HepG2 (cell line): ENCODE measurements around the gene SLC22A9. TPM values are rescaled to one million over a fixed set of nuclear protein-coding genes. Genes with fewer than 3 reads are reported as not detected.

Experiments used
- ATAC-seq: fragments of 200-7000 bp; cut with Tn5 transposase; 3 replicates; pipeline ENCODE4 v1.9.1; 2020; ENCODE audit warnings: mild to moderate bottlenecking, moderate library complexity
- BruUV-seq: library from RNA; stranded (reverse); fragments of 400-500 nt; replicated peaks from 2 replicates; lab custom pipeline; 2021; lab: Mats Ljungman, UMichigan
- CTCF ChIA-PET: fragments of 300-600 bp; formaldehyde crosslinking; extraction: SDS; loops from one replicate; lab custom pipeline; 2021; ENCODE audit warnings: low total read pairs, inconsistent platforms, low intra/inter-chr PET ratio; lab: Yijun Ruan, JAX
- POLR2A ChIA-PET: fragments of 350-600 bp; sonication (Branson Sonifier 250); formaldehyde crosslinking; loops from one replicate; lab custom pipeline; 2020; ENCODE audit warnings: antibody characterized with exemption, inconsistent platforms; lab: Yijun Ruan, JAX
- DNase-seq: peaks from one replicate; pipeline ENCODE4 v3.0.0-alpha.2; 2015; ENCODE audit warnings: low spot score
- FAIRE-seq: peaks from 3 replicates; lab custom pipeline; 2011; peaks lifted over from hg19 to GRCh38; lab: Jason Lieb, UNC
- H2AFZ ChIP-seq: one replicate; pipeline ENCODE4 v1.6.1; 2011; ENCODE audit warnings: low read length, inconsistent platforms
- H3K27ac ChIP-seq: fragments of 300-600 bp; 3 replicates; pipeline ENCODE4 v1.8.0; 2011; ENCODE audit warnings: mixed run types, mild to moderate bottlenecking, mixed read lengths, low read length, inconsistent platforms; ENCODE audit not compliant: insufficient read depth; ENCODE audit errors: extremely low read length
- H3K27me3 ChIP-seq, 2 experiments: fragments of 200-600 bp in 1 of 2; 2 replicates in 1 of 2; 3 replicates in 1 of 2; pipeline versions ENCODE4 v1.6.0 to v1.8.0; 2011; ENCODE audit warnings: low read length in 2 of 2, mild to moderate bottlenecking in 2 of 2, moderate library complexity in 2 of 2, inconsistent platforms in 1 of 2; ENCODE audit not compliant: insufficient read depth in 2 of 2, control insufficient read depth in 1 of 2
- H3K36me3 ChIP-seq, 2 experiments: fragments of 200-600 bp in 1 of 2; replicated peaks in 1 of 2; 2 replicates in 1 of 2; 3 replicates in 1 of 2; pipeline versions ENCODE4 v1.5.1 to v1.8.0; 2011; ENCODE audit warnings: low read length in 2 of 2, inconsistent platforms in 1 of 2; ENCODE audit not compliant: insufficient read depth in 2 of 2, control insufficient read depth in 1 of 2
- H3K4me1 ChIP-seq: 2 replicates; pipeline ENCODE4 v1.5.1; 2012; ENCODE audit warnings: low read length, inconsistent platforms; ENCODE audit not compliant: insufficient read depth
- H3K4me2 ChIP-seq: 2 replicates; pipeline ENCODE4 v1.6.0; 2011; ENCODE audit warnings: low read depth, low read length, inconsistent platforms
- H3K4me3 ChIP-seq, 3 experiments: fragments of 200-600 bp in 1 of 3; sonication (generic), shearing (Covaris generic) in 1 of 3; replicated peaks in 1 of 3; 2 replicates each; pipeline ENCODE4 v1.5.1; 2011 to 2016; ENCODE audit warnings: low read length in 3 of 3, inconsistent platforms in 2 of 3, low read depth in 2 of 3, mild to moderate bottlenecking in 2 of 3, control low read depth in 1 of 3, mixed read lengths in 1 of 3; ENCODE audit not compliant: insufficient read depth in 1 of 3
- H3K79me2 ChIP-seq: one replicate; pipeline ENCODE4 v1.6.1; 2011; ENCODE audit warnings: low read length, inconsistent platforms; ENCODE audit not compliant: insufficient read depth
- H3K9ac ChIP-seq: 2 replicates; pipeline ENCODE4 v1.6.0; 2011; ENCODE audit warnings: mild to moderate bottlenecking, low read depth, low read length, inconsistent platforms; ENCODE audit not compliant: insufficient read depth
- H3K9me3 ChIP-seq: 2 replicates; pipeline ENCODE4 v1.5.1; 2012; ENCODE audit warnings: mild to moderate bottlenecking, low read length
- H4K20me1 ChIP-seq: 2 replicates; pipeline ENCODE4 v1.6.0; 2011; ENCODE audit warnings: inconsistent platforms, mild to moderate bottlenecking, low read length, moderate library complexity; ENCODE audit not compliant: insufficient read depth
- KLF15 ChIP-seq: sonication (generic); formaldehyde crosslinking; IDR thresholded peaks from 2 replicates; pipeline ENCODE4 v1.8.1; 2023; ENCODE audit warnings: borderline replicate concordance, mild to moderate bottlenecking, inconsistent platforms, missing genetic modification reagents, mixed read lengths
- POLR2A ChIP-seq, 2 experiments: IDR thresholded peaks; 2 replicates each; pipeline ENCODE4 v1.6.1; 2011; ENCODE audit warnings: low read depth in 2 of 2, low read length in 2 of 2, mild to moderate bottlenecking in 1 of 2, moderate library complexity in 1 of 2; ENCODE audit not compliant: insufficient read depth in 1 of 2
- ZNF101 ChIP-seq: sonication (generic); formaldehyde crosslinking; IDR thresholded peaks from 2 replicates; pipeline ENCODE4 v1.4.0; 2020; ENCODE audit warnings: mild to moderate bottlenecking, low read depth, missing genetic modification reagents, borderline replicate concordance
- ZNF563 ChIP-seq: sonication (generic); formaldehyde crosslinking; IDR thresholded peaks from 2 replicates; pipeline ENCODE4 v1.8.0; 2022; ENCODE audit warnings: mild to moderate bottlenecking, moderate library complexity, missing genetic modification reagents
- ZNF672 ChIP-seq: sonication (generic); formaldehyde crosslinking; IDR thresholded peaks from 2 replicates; pipeline ENCODE4 v1.8.1; 2022; ENCODE audit warnings: missing genetic modification reagents
- WGBS: methylation state at CpG from one replicate; pipeline ENCODE4 v1.1.6; 2017; ENCODE audit warnings: low lambda C conversion rate; 5-methylcytosine and 5-hydroxymethylcytosine counted together
- in situ Hi-C: cut with HindIII; loops from 2 replicates; pipeline ENCODE4 v1.10.0; 2017; ENCODE audit warnings: low pct_unique_long_range_greater_than_20kb; ENCODE audit not compliant: extremely low pct_ligation_motif_present
- intact Hi-C: fragments of 100-400 bp; cut with micrococcal nuclease; formaldehyde crosslinking; loops from one replicate; pipeline ENCODE4 v1.10.0; 2022; ENCODE audit not compliant: unreplicated experiment
- polyA plus RNA-seq, 8 experiments: library from polyadenylated mRNA; depleted of rRNA in 3 of 8; stranded (reverse) in 7 of 8; unstranded in 1 of 8; fragments of >200 nt; fragmentation: Illumina TruSeq in 4 of 8; extraction: Trizol in 4 of 8; gene quantifications; 2 replicates each; pipeline versions ENCODE4 v1.2.1 to v1.2.3, GENCODE V29; 2011 to 2016; ENCODE audit warnings: low read depth in 4 of 8, missing spikeins in 1 of 8, mixed read lengths in 1 of 8; ENCODE audit not compliant: insufficient read depth in 1 of 8
- total RNA-seq, 5 experiments: library from RNA; depleted of rRNA; stranded (reverse); fragments of >200 nt; fragmentation: Illumina TruSeq; extraction: Trizol; gene quantifications; 2 replicates each; pipeline ENCODE4 v1.2.3, GENCODE V29; 2016; ENCODE audit warnings: low read depth in 1 of 5
- TF ChIP-seq, protein P1 (sequence below): sonication (generic); formaldehyde crosslinking; IDR thresholded peaks from 2 replicates; pipeline ENCODE4 v1.5.1; 2020; ENCODE audit warnings: mild to moderate bottlenecking, missing genetic modification reagents, borderline replicate concordance

Gene SLC22A9
- total and polyA plus RNA-seq, 2 of the 13 experiments (the other 11 are each of a cell fraction or from before 2014, with no cell fraction given) = 4.0 to 11.7 TPM

DNA sequence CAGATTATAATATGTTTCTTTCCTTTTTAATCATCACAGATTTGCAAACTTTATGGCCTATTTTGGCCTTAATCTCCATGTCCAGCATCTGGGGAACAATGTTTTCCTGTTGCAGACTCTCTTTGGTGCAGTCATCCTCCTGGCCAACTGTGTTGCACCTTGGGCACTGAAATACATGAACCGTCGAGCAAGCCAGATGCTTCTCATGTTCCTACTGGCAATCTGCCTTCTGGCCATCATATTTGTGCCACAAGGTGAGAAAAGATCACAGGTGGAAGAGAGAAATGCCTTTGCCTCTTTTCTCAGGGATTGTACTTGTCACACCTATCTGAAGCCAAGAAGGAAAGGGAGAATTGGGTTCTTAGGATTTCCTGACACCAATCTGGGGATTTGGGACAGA, 36.9 kb downstream of the SLC22A9 start:
- Histone ChIP-seq H3K9ac (no peak overlapping the region), H3K4me2 (no peak overlapping the region), H3K27me3 (no peaks in the 10 kb centered on the region), H4K20me1 (no peaks in the 10 kb centered on the region), H3K4me3 (no peak overlapping the region), H3K9me3 (no peaks in the 10 kb centered on the region), H3K79me2 (no peaks in the 10 kb centered on the region), H2AFZ (no peak overlapping the region), H3K27ac (no peak overlapping the region), H3K36me3 (no peaks in the 10 kb centered on the region; a peak in 1 of 5 replicates), H3K4me1 (peaks cover 18% of the 10 kb centered on the region)
- whole genome bisulfite sequencing = 100% methylated on average over 2 of the region's 2 CpGs
- TF ChIP-seq ZNF563 (CRISPR knock-in tag) (no peak), ZNF101 (CRISPR knock-in tag) (no peak), POLR2A (IDR thresholded peaks at IDR 0.05; ENCODE audit: insufficient read depth in 1 of 2, low read depth in 2 of 2, low read length in 2 of 2) (no peak), KLF15 (CRISPR knock-in tag) (no peak), ZNF672 (no peak)
- TF ChIP-seq, protein P1, sequence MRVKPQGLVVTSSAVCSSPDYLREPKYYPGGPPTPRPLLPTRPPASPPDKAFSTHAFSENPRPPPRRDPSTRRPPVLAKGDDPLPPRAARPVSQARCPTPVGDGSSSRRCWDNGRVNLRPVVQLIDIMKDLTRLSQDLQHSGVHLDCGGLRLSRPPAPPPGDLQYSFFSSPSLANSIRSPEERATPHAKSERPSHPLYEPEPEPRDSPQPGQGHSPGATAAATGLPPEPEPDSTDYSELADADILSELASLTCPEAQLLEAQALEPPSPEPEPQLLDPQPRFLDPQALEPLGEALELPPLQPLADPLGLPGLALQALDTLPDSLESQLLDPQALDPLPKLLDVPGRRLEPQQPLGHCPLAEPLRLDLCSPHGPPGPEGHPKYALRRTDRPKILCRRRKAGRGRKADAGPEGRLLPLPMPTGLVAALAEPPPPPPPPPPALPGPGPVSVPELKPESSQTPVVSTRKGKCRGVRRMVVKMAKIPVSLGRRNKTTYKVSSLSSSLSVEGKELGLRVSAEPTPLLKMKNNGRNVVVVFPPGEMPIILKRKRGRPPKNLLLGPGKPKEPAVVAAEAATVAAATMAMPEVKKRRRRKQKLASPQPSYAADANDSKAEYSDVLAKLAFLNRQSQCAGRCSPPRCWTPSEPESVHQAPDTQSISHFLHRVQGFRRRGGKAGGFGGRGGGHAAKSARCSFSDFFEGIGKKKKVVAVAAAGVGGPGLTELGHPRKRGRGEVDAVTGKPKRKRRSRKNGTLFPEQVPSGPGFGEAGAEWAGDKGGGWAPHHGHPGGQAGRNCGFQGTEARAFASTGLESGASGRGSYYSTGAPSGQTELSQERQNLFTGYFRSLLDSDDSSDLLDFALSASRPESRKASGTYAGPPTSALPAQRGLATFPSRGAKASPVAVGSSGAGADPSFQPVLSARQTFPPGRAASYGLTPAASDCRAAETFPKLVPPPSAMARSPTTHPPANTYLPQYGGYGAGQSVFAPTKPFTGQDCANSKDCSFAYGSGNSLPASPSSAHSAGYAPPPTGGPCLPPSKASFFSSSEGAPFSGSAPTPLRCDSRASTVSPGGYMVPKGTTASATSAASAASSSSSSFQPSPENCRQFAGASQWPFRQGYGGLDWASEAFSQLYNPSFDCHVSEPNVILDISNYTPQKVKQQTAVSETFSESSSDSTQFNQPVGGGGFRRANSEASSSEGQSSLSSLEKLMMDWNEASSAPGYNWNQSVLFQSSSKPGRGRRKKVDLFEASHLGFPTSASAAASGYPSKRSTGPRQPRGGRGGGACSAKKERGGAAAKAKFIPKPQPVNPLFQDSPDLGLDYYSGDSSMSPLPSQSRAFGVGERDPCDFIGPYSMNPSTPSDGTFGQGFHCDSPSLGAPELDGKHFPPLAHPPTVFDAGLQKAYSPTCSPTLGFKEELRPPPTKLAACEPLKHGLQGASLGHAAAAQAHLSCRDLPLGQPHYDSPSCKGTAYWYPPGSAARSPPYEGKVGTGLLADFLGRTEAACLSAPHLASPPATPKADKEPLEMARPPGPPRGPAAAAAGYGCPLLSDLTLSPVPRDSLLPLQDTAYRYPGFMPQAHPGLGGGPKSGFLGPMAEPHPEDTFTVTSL (CRISPR knock-in tag) = no peak
- FAIRE-seq (no peak), ATAC-seq (no peak), DNase-seq (no peak)
- ChIA-PET CTCF (no interaction called here), POLR2A (no interaction called here)
- no TSS peak for BruUV-seq
- in situ Hi-C loops (no loop called here), intact Hi-C loops (no loop called here)
